Upper lobe of left lung (tissue), 4 donors: Measurements from ENCODE around the gene RNMT.

Source experiments
- EP300 ChIP-seq, 4 donors: sonication (generic); formaldehyde crosslinking; IDR thresholded peaks; one replicate each; pipeline ENCODE4 v1.5.1; 2017; ENCODE audit warnings: antibody characterized with exemption in 4 of 4, control low read depth in 2 of 4
- TF ChIP-seq, protein P1 (sequence below), 6 experiments: fragments of 450-650 bp in 4 of 6; fragments of 200-600 bp in 2 of 6; sonication (generic) in 2 of 6; IDR thresholded peaks; one replicate each; pipeline ENCODE4 v1.5.1; 2016 to 2019; ENCODE audit warnings: antibody characterized with exemption in 6 of 6

GRCh38 chr18:13809043-13809430, 82.6 kb downstream of the RNMT start:
- TF ChIP-seq, protein P1, sequence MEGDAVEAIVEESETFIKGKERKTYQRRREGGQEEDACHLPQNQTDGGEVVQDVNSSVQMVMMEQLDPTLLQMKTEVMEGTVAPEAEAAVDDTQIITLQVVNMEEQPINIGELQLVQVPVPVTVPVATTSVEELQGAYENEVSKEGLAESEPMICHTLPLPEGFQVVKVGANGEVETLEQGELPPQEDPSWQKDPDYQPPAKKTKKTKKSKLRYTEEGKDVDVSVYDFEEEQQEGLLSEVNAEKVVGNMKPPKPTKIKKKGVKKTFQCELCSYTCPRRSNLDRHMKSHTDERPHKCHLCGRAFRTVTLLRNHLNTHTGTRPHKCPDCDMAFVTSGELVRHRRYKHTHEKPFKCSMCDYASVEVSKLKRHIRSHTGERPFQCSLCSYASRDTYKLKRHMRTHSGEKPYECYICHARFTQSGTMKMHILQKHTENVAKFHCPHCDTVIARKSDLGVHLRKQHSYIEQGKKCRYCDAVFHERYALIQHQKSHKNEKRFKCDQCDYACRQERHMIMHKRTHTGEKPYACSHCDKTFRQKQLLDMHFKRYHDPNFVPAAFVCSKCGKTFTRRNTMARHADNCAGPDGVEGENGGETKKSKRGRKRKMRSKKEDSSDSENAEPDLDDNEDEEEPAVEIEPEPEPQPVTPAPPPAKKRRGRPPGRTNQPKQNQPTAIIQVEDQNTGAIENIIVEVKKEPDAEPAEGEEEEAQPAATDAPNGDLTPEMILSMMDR (IDR thresholded peaks at IDR 0.05), result no peak
- no peak for TF ChIP-seq EP300 (IDR thresholded peaks at IDR 0.05)
